ENCODE data around the gene CFAP53.
"Not testable (repeated sequence)": the region's sequence is repeated elsewhere in the genome, so short reads cannot be mapped to it uniquely, and the experiment has no call there.

Gene CFAP53

GRCh38 chr18:50232419-50232818 lies 33.9 kb downstream of the CFAP53 start:
- TF ChIP-seq CTCF (IDR thresholded peaks at IDR 0.05; ENCODE audit: insufficient read depth, missing control alignments): no peak
- DNase-seq (ENCODE audit: insufficient read length, low spot score) (no peak), FAIRE-seq (no peak)

GRCh38 chr18:50231621-50232020 lies 34.7 kb downstream of the CFAP53 start:
- DNase-seq (ENCODE audit: insufficient read length, low spot score): no peak

GRCh38 chr18:50220249-50220648 lies 46.0 kb downstream of the CFAP53 start:
- FAIRE-seq; DNase-seq (ENCODE audit: insufficient read length, low spot score): not testable (repeated sequence)

More at GRCh38 chr18:50231621-50232020, 34.7 kb downstream of the CFAP53 start:
- no peak for FAIRE-seq
- no peak for TF ChIP-seq CTCF (IDR thresholded peaks at IDR 0.05; ENCODE audit: insufficient read depth, missing control alignments)

- FAIRE-seq: no peak
- TF ChIP-seq CTCF (IDR thresholded peaks at IDR 0.05; ENCODE audit: insufficient read depth, missing control alignments): peak; percentile 28
- DNase-seq (ENCODE audit: insufficient read length, low spot score): no peak
Measured at GRCh38 chr18:50218432-50219197, 47.7 kb downstream of the CFAP53 start.

GRCh38 chr18:50209311-50209710 lies 57.0 kb downstream of the CFAP53 start:
- FAIRE-seq: no peak

GRCh38 chr18:50207722-50208121 lies 58.6 kb downstream of the CFAP53 start:
- TF ChIP-seq CTCF (IDR thresholded peaks at IDR 0.05; ENCODE audit: insufficient read depth, missing control alignments): no peak
- no peak for FAIRE-seq
- no peak for DNase-seq (ENCODE audit: insufficient read length, low spot score)

More at GRCh38 chr18:50209311-50209710, 57.0 kb downstream of the CFAP53 start:
- no peak for DNase-seq (ENCODE audit: insufficient read length, low spot score)
- no peak for TF ChIP-seq CTCF (IDR thresholded peaks at IDR 0.05; ENCODE audit: insufficient read depth, missing control alignments)

- DNase-seq (ENCODE audit: insufficient read length, low spot score) (peak; percentile 68), FAIRE-seq (peak; percentile 25)
- TF ChIP-seq CTCF (IDR thresholded peaks at IDR 0.05; ENCODE audit: insufficient read depth, missing control alignments): peak; percentile 65
Measured at GRCh38 chr18:50203801-50204604, 62.3 kb downstream of the CFAP53 start.
